Measurements from ENCODE around the gene APC.

Gene APC

DNA sequence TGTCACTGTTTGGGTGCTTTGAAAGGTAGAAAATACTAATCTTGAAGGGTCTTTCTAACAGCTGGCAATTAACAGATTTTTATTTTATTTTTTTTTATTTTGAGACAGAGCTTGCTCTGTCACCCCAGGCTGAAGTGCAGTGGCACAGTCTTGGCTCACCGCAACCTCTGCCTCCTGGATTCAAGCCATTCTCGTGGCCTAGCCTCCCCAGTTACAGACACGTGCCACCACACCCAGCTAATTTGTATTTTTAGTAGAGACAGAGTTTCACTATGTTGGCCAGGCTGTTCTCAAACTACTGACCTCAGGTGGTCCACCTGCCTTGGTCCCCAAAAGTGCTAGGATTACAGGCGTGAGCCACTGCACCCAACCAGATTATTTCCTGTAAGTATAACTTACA lies 12.8 kb upstream of the APC start:
- Histone ChIP-seq H3K36me3 (no peaks in the 10 kb centered on the region), H3K4me1 (no peaks in the 10 kb centered on the region; the same call in 1 of the 2 replicates), H3K9me3 (no peaks in the 10 kb centered on the region), H3K27me3 (no peaks in the 10 kb centered on the region), H3K4me3 (ENCODE audit: low read depth, low read length) (no peak overlapping the region)
- TF ChIP-seq, protein P1, sequence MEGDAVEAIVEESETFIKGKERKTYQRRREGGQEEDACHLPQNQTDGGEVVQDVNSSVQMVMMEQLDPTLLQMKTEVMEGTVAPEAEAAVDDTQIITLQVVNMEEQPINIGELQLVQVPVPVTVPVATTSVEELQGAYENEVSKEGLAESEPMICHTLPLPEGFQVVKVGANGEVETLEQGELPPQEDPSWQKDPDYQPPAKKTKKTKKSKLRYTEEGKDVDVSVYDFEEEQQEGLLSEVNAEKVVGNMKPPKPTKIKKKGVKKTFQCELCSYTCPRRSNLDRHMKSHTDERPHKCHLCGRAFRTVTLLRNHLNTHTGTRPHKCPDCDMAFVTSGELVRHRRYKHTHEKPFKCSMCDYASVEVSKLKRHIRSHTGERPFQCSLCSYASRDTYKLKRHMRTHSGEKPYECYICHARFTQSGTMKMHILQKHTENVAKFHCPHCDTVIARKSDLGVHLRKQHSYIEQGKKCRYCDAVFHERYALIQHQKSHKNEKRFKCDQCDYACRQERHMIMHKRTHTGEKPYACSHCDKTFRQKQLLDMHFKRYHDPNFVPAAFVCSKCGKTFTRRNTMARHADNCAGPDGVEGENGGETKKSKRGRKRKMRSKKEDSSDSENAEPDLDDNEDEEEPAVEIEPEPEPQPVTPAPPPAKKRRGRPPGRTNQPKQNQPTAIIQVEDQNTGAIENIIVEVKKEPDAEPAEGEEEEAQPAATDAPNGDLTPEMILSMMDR (IDR thresholded peaks at IDR 0.05; ENCODE audit: low read depth, low read length) = no peak
- DNase-seq = no peak

DNA sequence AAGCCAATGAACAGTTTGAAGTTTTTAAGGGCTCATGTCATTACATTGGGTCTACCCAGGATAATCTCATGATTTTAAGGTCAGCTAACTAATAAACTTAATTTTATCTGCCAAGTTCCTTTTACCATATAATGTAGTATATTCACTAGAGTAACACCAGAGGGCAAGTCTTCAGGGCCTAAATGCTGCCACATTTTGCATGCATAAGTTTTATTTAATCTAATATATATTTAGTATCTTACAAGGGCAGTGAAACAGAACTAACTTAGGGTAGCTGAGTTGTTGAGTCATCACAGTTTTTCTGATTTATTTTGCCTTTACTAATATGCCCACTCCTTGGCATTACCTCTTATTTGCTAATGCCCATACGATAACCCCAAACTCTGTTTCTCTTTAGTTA lies 8.1 kb upstream of the APC start:
- TF ChIP-seq, protein P1 (IDR thresholded peaks at IDR 0.05; ENCODE audit: low read depth, low read length) = no peak
- H3K4me3 ChIP-seq (ENCODE audit: low read depth, low read length) = no peak overlapping the region
- H3K9me3 ChIP-seq = no peaks in the 10 kb centered on the region
- H3K4me1 ChIP-seq = no peaks in the 10 kb centered on the region; the same call in 1 of the 2 replicates
- DNase-seq = no peak
- H3K36me3 ChIP-seq = no peaks in the 10 kb centered on the region
- H3K27me3 ChIP-seq = no peaks in the 10 kb centered on the region

DNA sequence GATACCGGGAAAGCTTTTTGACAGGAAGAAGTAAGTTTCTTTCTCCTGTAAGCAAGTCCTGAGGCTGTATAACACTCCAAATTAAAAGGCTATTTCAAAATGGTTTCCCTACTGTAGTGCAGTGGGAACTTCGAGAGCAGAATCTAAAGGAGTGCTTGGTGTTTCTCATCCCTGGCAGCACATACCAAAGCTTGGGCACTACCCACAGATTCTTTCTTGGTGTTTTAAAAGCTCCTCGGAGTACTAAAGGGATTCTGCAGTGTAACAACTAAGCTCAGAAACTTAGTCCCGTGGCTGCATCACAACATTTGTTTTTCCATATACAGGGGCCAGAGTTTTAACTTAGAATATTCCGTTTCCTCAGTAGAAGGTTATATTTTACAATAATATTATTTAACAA lies 5.6 kb upstream of the APC start:
- H3K27me3 ChIP-seq = no peaks in the 10 kb centered on the region
- H3K4me1 ChIP-seq = no peaks in the 10 kb centered on the region; the same call in 1 of the 2 replicates
- no peaks in the 10 kb centered on the region for H3K36me3 ChIP-seq
- no peak overlapping the region for H3K4me3 ChIP-seq (ENCODE audit: low read depth, low read length)
- TF ChIP-seq, protein P1 (IDR thresholded peaks at IDR 0.05; ENCODE audit: low read depth, low read length) = no peak
- H3K9me3 ChIP-seq = no peaks in the 10 kb centered on the region
- DNase-seq = no peak

DNA sequence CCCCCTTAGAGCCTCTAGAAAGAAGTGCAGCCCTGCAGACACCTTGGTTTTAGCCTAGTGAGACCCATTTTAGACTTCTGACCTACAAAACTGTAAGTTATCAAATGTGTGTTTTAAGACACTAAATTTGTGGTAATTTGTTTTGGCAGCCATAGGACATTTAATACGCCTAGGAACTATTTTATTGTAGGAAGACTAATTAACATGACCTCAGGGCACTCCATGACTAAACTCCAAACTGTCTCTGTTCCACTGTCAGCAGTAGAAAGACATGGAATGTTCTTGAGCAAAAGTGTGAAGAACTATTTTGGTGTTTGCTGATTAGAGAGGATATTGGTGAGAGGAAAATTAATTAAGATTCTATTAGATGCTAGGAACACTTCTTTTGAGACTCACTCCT lies 4.1 kb upstream of the APC start:
- Histone ChIP-seq H3K36me3 (no peaks in the 10 kb centered on the region), H3K4me1 (no peaks in the 10 kb centered on the region; the same call in 1 of the 2 replicates), H3K27me3 (no peaks in the 10 kb centered on the region), H3K4me3 (ENCODE audit: low read depth, low read length) (no peak overlapping the region), H3K9me3 (no peaks in the 10 kb centered on the region)
- no peak for DNase-seq
- TF ChIP-seq, protein P1 (IDR thresholded peaks at IDR 0.05; ENCODE audit: low read depth, low read length) = no peak

DNA sequence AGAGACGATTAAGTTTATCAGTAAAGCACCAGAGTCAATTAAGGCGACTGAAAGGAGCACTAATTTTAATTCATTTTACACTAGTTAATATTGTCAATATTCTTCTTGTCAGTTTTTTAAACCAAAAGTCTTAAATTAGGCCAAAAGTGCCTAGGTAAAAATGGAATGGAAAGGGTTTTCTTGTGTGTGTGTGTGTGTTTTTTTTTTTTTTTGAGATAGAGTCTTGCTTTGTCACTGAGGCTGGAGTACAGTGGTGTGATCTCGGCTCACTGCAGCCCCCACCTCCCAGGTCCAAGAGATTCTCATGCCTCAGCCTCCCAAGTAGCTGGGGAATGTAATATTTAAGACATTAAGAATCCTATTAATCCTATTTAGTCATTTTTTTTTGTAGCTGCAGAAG lies 3.1 kb upstream of the APC start:
- Histone ChIP-seq H3K9me3 (no peaks in the 10 kb centered on the region), H3K36me3 (no peaks in the 10 kb centered on the region), H3K27me3 (no peaks in the 10 kb centered on the region), H3K4me1 (no peaks in the 10 kb centered on the region; the same call in 1 of the 2 replicates), H3K4me3 (ENCODE audit: low read depth, low read length) (no peak overlapping the region)
- TF ChIP-seq, protein P1 (IDR thresholded peaks at IDR 0.05; ENCODE audit: low read depth, low read length) = no peak
- DNase-seq = no peak

DNA sequence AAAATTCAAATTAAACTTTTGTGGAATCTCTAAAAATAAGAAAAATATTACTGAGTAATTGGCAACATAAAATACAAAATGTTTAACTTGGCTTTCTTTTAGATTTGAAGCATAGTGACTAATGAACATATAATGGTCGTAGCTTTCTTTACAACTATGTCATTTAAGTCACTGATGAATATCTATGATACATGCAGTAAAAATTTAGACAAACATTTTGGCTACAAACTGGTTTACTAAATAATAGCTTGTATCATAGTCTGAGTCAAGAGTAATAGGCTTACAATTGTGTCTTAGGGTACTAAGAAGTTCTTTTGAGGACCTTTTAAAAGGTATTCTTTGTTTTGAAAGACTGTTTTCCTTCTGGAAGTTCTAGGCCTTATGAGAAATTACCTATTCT lies 2.0 kb upstream of the APC start:
- no peak for DNase-seq

More for the DNA sequence above, 2.0 kb upstream of the APC start:
- Histone ChIP-seq H3K36me3 (no peaks in the 10 kb centered on the region), H3K9me3 (no peaks in the 10 kb centered on the region), H3K27me3 (no peaks in the 10 kb centered on the region), H3K4me3 (ENCODE audit: low read depth, low read length) (no peak overlapping the region), H3K4me1 (no peaks in the 10 kb centered on the region)
- TF ChIP-seq, protein P1 (IDR thresholded peaks at IDR 0.05; ENCODE audit: low read depth, low read length) = no peak
